GM10248 (cell line): ENCODE data around the gene C4orf46.

Experiments
- CTCF ChIA-PET: fragments of 300-600 bp; sonication (Branson Sonifier 250); formaldehyde crosslinking; extraction: SDS; loops from one replicate; lab custom pipeline; 2021; ENCODE audit warnings: antibody characterized with exemption; lab: Yijun Ruan, JAX
- POLR2A ChIA-PET: fragments of 350-650 bp; sonication (Branson Sonifier 250); formaldehyde crosslinking; extraction: SDS; loops from one replicate; lab custom pipeline; 2020; ENCODE audit warnings: antibody characterized with exemption; lab: Yijun Ruan, JAX
- DNase-seq: peaks from one replicate; pipeline ENCODE4 v3.0.0; 2012; ENCODE audit errors: extremely low spot score
- CTCF ChIP-seq: IDR thresholded peaks from 2 replicates; pipeline ENCODE4 v1.5.1; 2012; ENCODE audit warnings: mild to moderate bottlenecking, low read depth; ENCODE audit errors: extremely low read depth, missing control alignments, control extremely low read depth

Gene C4orf46

GRCh38 chr4:158636619-158637018 is 35.1 kb downstream of the C4orf46 start:
- ChIA-PET POLR2A (no interaction called here), CTCF (no interaction called here)
- DNase-seq, result no peak
- TF ChIP-seq CTCF, result no peak

- ChIA-PET POLR2A (no interaction called here), CTCF (interaction anchor here (1.4 to 2.7 kb wide), 2 partner anchors 10 to 135 kb away, joined by 3 to 7 read pairs; no protein-coding TSS in a partner anchor)
- no peak for DNase-seq
- no peak for TF ChIP-seq CTCF
Observed at GRCh38 chr4:158630893-158631292, 40.8 kb downstream of the C4orf46 start.

GRCh38 chr4:158625544-158625943 is 46.1 kb downstream of the C4orf46 start:
- POLR2A ChIA-PET, result no interaction called here
- CTCF ChIA-PET, result interaction anchor here (0.8 to 2.8 kb wide), 14 partner anchors 9 to 370 kb away, joined by 3 to 12 read pairs (median 3); no protein-coding TSS in a partner anchor
- no peak for TF ChIP-seq CTCF
- no peak for DNase-seq

GRCh38 chr4:158624889-158625478 is 46.7 kb downstream of the C4orf46 start:
- ChIA-PET POLR2A (no interaction called here), CTCF (interaction anchor here (1.0 to 2.8 kb wide), 14 partner anchors 10 to 369 kb away, joined by 3 to 12 read pairs (median 3); no protein-coding TSS in a partner anchor)
- DNase-seq, result peak; percentile 24
- peak; percentile 70 for TF ChIP-seq CTCF

- ChIA-PET CTCF (no interaction called here), POLR2A (no interaction called here)
- no peak for DNase-seq
- TF ChIP-seq CTCF, result no peak
Observed at GRCh38 chr4:158622251-158622650, 49.4 kb downstream of the C4orf46 start.

GRCh38 chr4:158621729-158622128 is 50.0 kb downstream of the C4orf46 start:
- TF ChIP-seq CTCF, result no peak
- DNase-seq, result no peak
- ChIA-PET POLR2A (no interaction called here), CTCF (interaction anchor here (2.0 kb wide), 1 partner anchor 8 kb away, joined by 7 read pairs; no protein-coding TSS in a partner anchor)
